Neural cell (in vitro differentiated cells): ENCODE measurements around the gene PEX12. TPM values are rescaled to one million over a fixed set of nuclear protein-coding genes. Genes with fewer than 3 reads are reported as not detected.

Experiments
- H2AFZ ChIP-seq: fragments of 200-600, 300-800 bp; sonication (generic), shearing (Covaris generic); 2 replicates; pipeline ENCODE4 v1.6.0; 2014; ENCODE audit warnings: low read depth, mild to moderate bottlenecking, antibody characterized with exemption, low read length, moderate library complexity
- H3F3A ChIP-seq: fragments of 200-600 bp; shearing (Covaris generic); 2 replicates; pipeline ENCODE4 v1.6.1; 2016; ENCODE audit warnings: mild to moderate bottlenecking, moderate library complexity, mixed read lengths, antibody characterized with exemption, low read length; ENCODE audit not compliant: insufficient read depth, poor library complexity, severe bottlenecking
- H3K27ac ChIP-seq: fragments of 200-600, 300-800 bp; sonication (generic), shearing (Covaris generic); 2 replicates; pipeline ENCODE4 v1.5.1; 2014; ENCODE audit warnings: mild to moderate bottlenecking, low read length, moderate library complexity
- H3K27me3 ChIP-seq: fragments of 300-800, 200-600 bp; sonication (generic), shearing (Covaris generic); 2 replicates; pipeline ENCODE4 v1.6.0; 2014; ENCODE audit warnings: mild to moderate bottlenecking, low read depth, low read length, moderate library complexity; ENCODE audit not compliant: insufficient read depth
- H3K36me3 ChIP-seq: fragments of 300-800, 200-600 bp; sonication (generic), shearing (Covaris generic); 2 replicates; pipeline ENCODE4 v1.5.1; 2014; ENCODE audit warnings: mild to moderate bottlenecking, antibody characterized with exemption, low read length, moderate library complexity; ENCODE audit not compliant: insufficient read depth
- H3K4me2 ChIP-seq: fragments of 300-800, 200-600 bp; sonication (generic), shearing (Covaris generic); 2 replicates; pipeline ENCODE4 v1.6.0; 2014; ENCODE audit warnings: mild to moderate bottlenecking, low read length
- H3K4me3 ChIP-seq: fragments of 300-800, 200-600 bp; sonication (generic), shearing (Covaris generic); 2 replicates; pipeline ENCODE4 v1.5.1; 2014; ENCODE audit warnings: mild to moderate bottlenecking, low read length, moderate library complexity
- H3K79me2 ChIP-seq: fragments of 200-600 bp; shearing (Covaris generic); replicated peaks from 2 replicates; pipeline ENCODE4 v1.6.0; 2014; ENCODE audit warnings: mild to moderate bottlenecking, low read length, moderate library complexity; ENCODE audit not compliant: insufficient read depth
- H3K9ac ChIP-seq: fragments of 300-800, 200-600 bp; sonication (generic), shearing (Covaris generic); 2 replicates; pipeline ENCODE4 v1.6.1; 2016; ENCODE audit warnings: mild to moderate bottlenecking, low read length, mixed read lengths
- H3K9me2 ChIP-seq: fragments of 200-600 bp; shearing (Covaris generic); 2 replicates; pipeline ENCODE4 v1.6.1; 2016; ENCODE audit warnings: mild to moderate bottlenecking, low read length, mixed read lengths; ENCODE audit not compliant: insufficient read depth
- H3K9me3 ChIP-seq: fragments of 200-600, 300-800 bp; sonication (generic), shearing (Covaris generic); 2 replicates; pipeline ENCODE4 v1.6.1; 2016; ENCODE audit warnings: mild to moderate bottlenecking, mixed run types, low read length, moderate library complexity, mixed read lengths
- H4K20me1 ChIP-seq: fragments of 200-600 bp; shearing (Covaris generic); 2 replicates; pipeline ENCODE4 v1.6.1; 2016; ENCODE audit warnings: mild to moderate bottlenecking, mixed run types; ENCODE audit not compliant: insufficient read depth
- EP300 ChIP-seq: fragments of 450-650 bp; conservative IDR thresholded peaks from 2 replicates; pipeline ENCODE4 v1.6.1; 2014; ENCODE audit warnings: antibody characterized with exemption, mild to moderate bottlenecking, moderate library complexity; ENCODE audit not compliant: poor library complexity, severe bottlenecking
- EZH2 ChIP-seq: fragments of 200-600, 300-800 bp; shearing (Covaris generic), sonication (generic); IDR thresholded peaks from 2 replicates; pipeline ENCODE4 v1.6.1; 2014; ENCODE audit warnings: antibody characterized with exemption, low read length, borderline replicate concordance, mild to moderate bottlenecking; ENCODE audit not compliant: insufficient read depth, poor library complexity, severe bottlenecking
- MXI1 ChIP-seq: fragments of 450-650 bp; conservative IDR thresholded peaks from 2 replicates; pipeline ENCODE4 v1.6.1; 2014; ENCODE audit warnings: antibody characterized with exemption, mild to moderate bottlenecking; ENCODE audit not compliant: poor library complexity, severe bottlenecking
- POLR2AphosphoS5 ChIP-seq: IDR thresholded peaks from 2 replicates; pipeline ENCODE4 v1.6.1; 2012
- RAD21 ChIP-seq: fragments of 450-650 bp; conservative IDR thresholded peaks from 2 replicates; pipeline ENCODE4 v1.6.1; 2014; ENCODE audit warnings: antibody characterized with exemption, mild to moderate bottlenecking, moderate library complexity
- SMC3 ChIP-seq: fragments of 450-650 bp; conservative IDR thresholded peaks from 2 replicates; pipeline ENCODE4 v1.6.1; 2014; ENCODE audit warnings: antibody characterized with exemption, mild to moderate bottlenecking, moderate library complexity; ENCODE audit not compliant: poor library complexity
- TAF1 ChIP-seq: IDR thresholded peaks from 2 replicates; pipeline ENCODE4 v1.6.1; 2012; ENCODE audit warnings: low read depth
- polyA minus RNA-seq: library from RNA; depleted of rRNA, polyadenylated mRNA; stranded (reverse); fragments of >200 nt; gene quantifications from 2 replicates; pipeline ENCODE4 v1.2.3, GENCODE V29; 2014
- polyA plus RNA-seq: library from polyadenylated mRNA; depleted of rRNA; stranded (reverse); fragments of >200 nt; gene quantifications from 2 replicates; pipeline ENCODE4 v1.2.3, GENCODE V29; 2014
- TF ChIP-seq, protein P1 (sequence below): IDR thresholded peaks from 2 replicates; pipeline ENCODE4 v1.6.1; 2012; ENCODE audit warnings: borderline replicate concordance
- TF ChIP-seq, protein P2 (sequence below): fragments of 450-650 bp; IDR thresholded peaks from 2 replicates; pipeline ENCODE4 v1.5.1; 2014; ENCODE audit warnings: antibody characterized with exemption, mild to moderate bottlenecking, moderate library complexity; ENCODE audit not compliant: poor library complexity, severe bottlenecking

Gene PEX12
- polyA plus RNA-seq = 3.8 and 7.3 TPM in 2 replicates
- polyA minus RNA-seq = 7.5 and 8.2 TPM in 2 replicates

DNA sequence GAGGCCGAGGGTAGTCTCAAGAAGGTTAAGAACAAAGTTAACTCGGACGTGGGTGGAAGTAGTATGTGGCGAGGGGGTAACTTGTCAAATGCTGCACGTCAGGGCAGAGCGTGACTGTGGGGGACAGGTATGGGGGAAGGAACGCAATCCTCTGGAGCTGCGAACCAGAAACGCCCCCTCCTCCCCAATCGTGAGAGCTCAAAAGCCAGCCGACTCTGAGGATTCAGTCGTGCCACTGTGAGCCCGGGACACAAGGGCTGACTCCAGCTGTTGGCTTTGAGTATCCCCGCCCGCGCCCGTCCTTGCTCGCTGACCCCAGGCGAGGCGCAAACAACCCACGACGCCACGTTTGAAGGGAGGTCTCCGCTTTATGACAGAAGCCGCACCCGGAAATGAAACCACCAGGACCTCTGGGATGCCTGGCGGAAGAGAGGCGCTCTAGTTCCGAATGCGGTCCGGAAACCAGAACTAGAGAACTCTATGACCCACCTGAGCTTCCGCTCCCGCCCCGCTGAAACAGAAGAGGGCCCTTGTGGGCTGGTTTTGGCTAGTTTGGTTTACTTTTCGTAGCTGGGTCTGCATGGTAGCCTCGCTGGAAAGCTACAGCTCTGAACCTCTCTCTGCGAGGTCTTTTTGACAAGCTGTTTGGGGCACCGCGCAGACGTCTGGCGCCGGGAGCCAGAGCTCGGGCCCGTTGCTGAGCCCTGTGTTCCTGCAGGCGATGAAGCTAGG, at the start of gene PEX12:
Gene PEX12, minus strand, starts transcription at position 375 of the 732 bp plus-strand sequence. CDS start 550 bp downstream, outside the sequence.
- Histone ChIP-seq H3K9me3 (no peaks in the 10 kb centered on the region), H3K27me3 (no peaks in the 10 kb centered on the region), H3K27ac (peak within 1 kb of the TSS; percentile 98), H2AFZ (peak within 1 kb of the TSS; percentile 98), H3K4me2 (peak within 1 kb of the TSS; percentile 97), H4K20me1 (no peaks in the 10 kb centered on the region), H3K9ac (peak within 1 kb of the TSS; percentile 96), H3K9me2 (no peaks in the 10 kb centered on the region), H3F3A (no peaks in the 10 kb centered on the region), H3K79me2 (no peaks in the 10 kb centered on the region), H3K36me3 (no peaks in the 10 kb centered on the region), H3K4me3 (peak within 1 kb of the TSS; percentile 86)
- TF ChIP-seq EZH2 (no peak), MXI1 (peak; percentile 89), EP300 (peak; percentile 47), SMC3 (no peak), POLR2AphosphoS5 (peak; percentile 90), RAD21 (peak; percentile 22), TAF1 (peak; percentile 78)
- TF ChIP-seq, protein P1, sequence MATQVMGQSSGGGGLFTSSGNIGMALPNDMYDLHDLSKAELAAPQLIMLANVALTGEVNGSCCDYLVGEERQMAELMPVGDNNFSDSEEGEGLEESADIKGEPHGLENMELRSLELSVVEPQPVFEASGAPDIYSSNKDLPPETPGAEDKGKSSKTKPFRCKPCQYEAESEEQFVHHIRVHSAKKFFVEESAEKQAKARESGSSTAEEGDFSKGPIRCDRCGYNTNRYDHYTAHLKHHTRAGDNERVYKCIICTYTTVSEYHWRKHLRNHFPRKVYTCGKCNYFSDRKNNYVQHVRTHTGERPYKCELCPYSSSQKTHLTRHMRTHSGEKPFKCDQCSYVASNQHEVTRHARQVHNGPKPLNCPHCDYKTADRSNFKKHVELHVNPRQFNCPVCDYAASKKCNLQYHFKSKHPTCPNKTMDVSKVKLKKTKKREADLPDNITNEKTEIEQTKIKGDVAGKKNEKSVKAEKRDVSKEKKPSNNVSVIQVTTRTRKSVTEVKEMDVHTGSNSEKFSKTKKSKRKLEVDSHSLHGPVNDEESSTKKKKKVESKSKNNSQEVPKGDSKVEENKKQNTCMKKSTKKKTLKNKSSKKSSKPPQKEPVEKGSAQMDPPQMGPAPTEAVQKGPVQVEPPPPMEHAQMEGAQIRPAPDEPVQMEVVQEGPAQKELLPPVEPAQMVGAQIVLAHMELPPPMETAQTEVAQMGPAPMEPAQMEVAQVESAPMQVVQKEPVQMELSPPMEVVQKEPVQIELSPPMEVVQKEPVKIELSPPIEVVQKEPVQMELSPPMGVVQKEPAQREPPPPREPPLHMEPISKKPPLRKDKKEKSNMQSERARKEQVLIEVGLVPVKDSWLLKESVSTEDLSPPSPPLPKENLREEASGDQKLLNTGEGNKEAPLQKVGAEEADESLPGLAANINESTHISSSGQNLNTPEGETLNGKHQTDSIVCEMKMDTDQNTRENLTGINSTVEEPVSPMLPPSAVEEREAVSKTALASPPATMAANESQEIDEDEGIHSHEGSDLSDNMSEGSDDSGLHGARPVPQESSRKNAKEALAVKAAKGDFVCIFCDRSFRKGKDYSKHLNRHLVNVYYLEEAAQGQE = peak; percentile 75
- TF ChIP-seq, protein P2, sequence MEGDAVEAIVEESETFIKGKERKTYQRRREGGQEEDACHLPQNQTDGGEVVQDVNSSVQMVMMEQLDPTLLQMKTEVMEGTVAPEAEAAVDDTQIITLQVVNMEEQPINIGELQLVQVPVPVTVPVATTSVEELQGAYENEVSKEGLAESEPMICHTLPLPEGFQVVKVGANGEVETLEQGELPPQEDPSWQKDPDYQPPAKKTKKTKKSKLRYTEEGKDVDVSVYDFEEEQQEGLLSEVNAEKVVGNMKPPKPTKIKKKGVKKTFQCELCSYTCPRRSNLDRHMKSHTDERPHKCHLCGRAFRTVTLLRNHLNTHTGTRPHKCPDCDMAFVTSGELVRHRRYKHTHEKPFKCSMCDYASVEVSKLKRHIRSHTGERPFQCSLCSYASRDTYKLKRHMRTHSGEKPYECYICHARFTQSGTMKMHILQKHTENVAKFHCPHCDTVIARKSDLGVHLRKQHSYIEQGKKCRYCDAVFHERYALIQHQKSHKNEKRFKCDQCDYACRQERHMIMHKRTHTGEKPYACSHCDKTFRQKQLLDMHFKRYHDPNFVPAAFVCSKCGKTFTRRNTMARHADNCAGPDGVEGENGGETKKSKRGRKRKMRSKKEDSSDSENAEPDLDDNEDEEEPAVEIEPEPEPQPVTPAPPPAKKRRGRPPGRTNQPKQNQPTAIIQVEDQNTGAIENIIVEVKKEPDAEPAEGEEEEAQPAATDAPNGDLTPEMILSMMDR = peak; percentile 37

DNA sequence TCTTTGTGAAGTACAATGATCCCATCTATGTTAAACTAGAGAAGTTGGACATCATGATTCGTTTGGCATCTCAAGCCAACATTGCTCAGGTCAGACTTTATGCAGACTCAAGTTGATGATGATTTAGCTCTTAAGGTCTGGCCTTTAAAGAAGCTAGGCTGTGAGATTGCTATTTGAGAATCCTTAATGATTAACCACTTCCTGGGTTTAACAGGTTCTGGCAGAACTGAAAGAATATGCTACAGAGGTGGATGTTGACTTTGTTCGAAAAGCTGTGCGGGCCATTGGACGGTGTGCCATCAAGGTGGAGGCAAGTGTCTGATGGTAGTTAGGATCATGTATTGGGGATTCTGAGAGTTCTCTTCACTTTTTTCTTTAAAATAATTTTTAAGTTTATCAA, 49.0 kb upstream of the PEX12 start:
- H3K79me2 ChIP-seq = no peaks in the 10 kb centered on the region
- H3K36me3 ChIP-seq = peaks cover 9% of the 10 kb centered on the region
- H2AFZ ChIP-seq = no peak overlapping the region
- no peak overlapping the region for H3K9ac ChIP-seq
- no peaks in the 10 kb centered on the region for H3K27me3 ChIP-seq
- H3K27ac ChIP-seq = no peak overlapping the region
- H4K20me1 ChIP-seq = no peaks in the 10 kb centered on the region
- H3K4me3 ChIP-seq = no peak overlapping the region
- TF ChIP-seq, protein P1 = no peak
- TF ChIP-seq TAF1 = no peak
- no peak for TF ChIP-seq SMC3
- no peak for TF ChIP-seq POLR2AphosphoS5
- no peak for TF ChIP-seq EZH2
- TF ChIP-seq, protein P2 = no peak
- TF ChIP-seq RAD21 = no peak
- no peak for TF ChIP-seq EP300
- H3F3A ChIP-seq = peaks cover 3% of the 10 kb centered on the region
- no peaks in the 10 kb centered on the region for H3K9me3 ChIP-seq
- H3K9me2 ChIP-seq = no peaks in the 10 kb centered on the region
- no peak overlapping the region for H3K4me2 ChIP-seq
